K562 (cell line): Measurements from ENCODE around the gene SLC8A1. TPM values are rescaled to one million over a fixed set of nuclear protein-coding genes. Genes with fewer than 3 reads are reported as not detected.

Experiments
- ATAC-seq: fragments of 200-7000 bp; cut with Tn5 transposase; 3 replicates; pipeline ENCODE4 v1.9.1; 2020; ENCODE audit warnings: moderate library complexity
- BruUV-seq: library from RNA; stranded (reverse); fragments of 400-500 nt; replicated peaks from 2 replicates; lab custom pipeline; 2021; lab: Mats Ljungman, UMichigan
- CTCF ChIA-PET: fragments of 300-600 bp; formaldehyde crosslinking; extraction: SDS; loops from one replicate; lab custom pipeline; 2021; ENCODE audit warnings: low intra/inter-chr PET ratio; lab: Yijun Ruan, JAX
- POLR2A ChIA-PET: fragments of 300-600, 350-650 bp; sonication (Branson Sonifier 250); formaldehyde crosslinking; extraction: SDS; loops from one replicate; lab custom pipeline; 2021; ENCODE audit warnings: antibody characterized with exemption, inconsistent platforms; lab: Yijun Ruan, JAX
- DNase-seq, 4 experiments: peaks; one replicate each; pipeline versions ENCODE4 v3.0.0 to v3.0.0-alpha.2; 2011 to 2018; ENCODE audit warnings: low spot score in 3 of 4, mixed read lengths in 3 of 4; ENCODE audit errors: extremely low read depth in 1 of 4
- FAIRE-seq: peaks from 2 replicates; lab custom pipeline; 2011; peaks lifted over from hg19 to GRCh38; lab: Jason Lieb, UNC
- H2AFZ ChIP-seq: 2 replicates; pipeline ENCODE4 v1.6.0; 2011; ENCODE audit warnings: low read depth, low read length, control low read depth, inconsistent platforms
- H3K27ac ChIP-seq: fragments of 200-600 bp; 3 replicates; pipeline ENCODE4 v1.8.0; 2011; ENCODE audit warnings: low read depth, mild to moderate bottlenecking, control low read depth, inconsistent platforms, low read length, moderate library complexity, mixed read lengths; ENCODE audit errors: extremely low read depth
- H3K27me3 ChIP-seq, 2 experiments: fragments of 300-600 bp in 1 of 2; 2 replicates in 1 of 2; 3 replicates in 1 of 2; pipeline versions ENCODE4 v1.6.0 to v1.8.0; 2011; ENCODE audit warnings: inconsistent platforms in 2 of 2, low read length in 2 of 2, mild to moderate bottlenecking in 1 of 2, mixed read lengths in 1 of 2, moderate library complexity in 1 of 2; ENCODE audit not compliant: control insufficient read depth in 2 of 2, insufficient read depth in 2 of 2
- H3K36me3 ChIP-seq: fragments of 300-600 bp; 3 replicates; pipeline ENCODE4 v1.8.0; 2011; ENCODE audit warnings: mild to moderate bottlenecking, low read length, inconsistent platforms; ENCODE audit not compliant: control insufficient read depth, insufficient read depth
- H3K4me1 ChIP-seq, 2 experiments: fragments of 200-600 bp in 1 of 2; replicated peaks in 1 of 2; 2 replicates in 1 of 2; 3 replicates in 1 of 2; pipeline versions ENCODE4 v1.5.1 to v1.8.0; 2011; ENCODE audit warnings: inconsistent platforms in 2 of 2, low read length in 2 of 2, mild to moderate bottlenecking in 1 of 2, mixed read lengths in 1 of 2, moderate library complexity in 1 of 2; ENCODE audit not compliant: control insufficient read depth in 2 of 2, insufficient read depth in 2 of 2
- H3K4me2 ChIP-seq: 2 replicates; pipeline ENCODE4 v1.6.1; 2011; ENCODE audit warnings: low read length, control low read depth, inconsistent platforms, mixed read lengths; ENCODE audit not compliant: insufficient read depth
- H3K4me3 ChIP-seq: fragments of 200-600 bp; sonication (generic), shearing (Covaris generic); 2 replicates; pipeline ENCODE4 v1.5.1; 2016; ENCODE audit warnings: control low read depth, inconsistent platforms
- H3K79me2 ChIP-seq: fragments of 200-600 bp; 3 replicates; pipeline ENCODE4 v1.8.0; 2011; ENCODE audit warnings: low read length, inconsistent platforms; ENCODE audit not compliant: control insufficient read depth, insufficient read depth
- H3K9ac ChIP-seq, 2 experiments: 2 replicates each; pipeline versions ENCODE4 v1.6.0 to v1.6.1; 2011; ENCODE audit warnings: low read depth in 2 of 2, low read length in 2 of 2, control low read depth in 1 of 2, inconsistent platforms in 1 of 2, mild to moderate bottlenecking in 1 of 2, mixed read lengths in 1 of 2; ENCODE audit not compliant: insufficient read depth in 1 of 2
- H3K9me1 ChIP-seq: one replicate; pipeline ENCODE4 v1.6.0; 2011; ENCODE audit warnings: inconsistent platforms, mild to moderate bottlenecking, low read length, moderate library complexity; ENCODE audit not compliant: control insufficient read depth, insufficient read depth
- H3K9me3 ChIP-seq: replicated peaks from 2 replicates; pipeline ENCODE4 v1.5.1; 2011; ENCODE audit warnings: low read depth, low read length, inconsistent platforms; ENCODE audit not compliant: control insufficient read depth, insufficient read depth
- H4K20me1 ChIP-seq: replicated peaks from 2 replicates; pipeline ENCODE4 v1.6.1; 2011; ENCODE audit warnings: low read length, inconsistent platforms, mixed read lengths; ENCODE audit not compliant: control insufficient read depth, insufficient read depth
- ARID3B ChIP-seq: fragments of 250-450 bp; sonication (Bioruptor Pico); IDR thresholded peaks from 2 replicates; pipeline ENCODE4 v1.4.0; 2020; ENCODE audit warnings: borderline replicate concordance
- KDM2B ChIP-seq: fragments of 250-450 bp; sonication (Bioruptor Pico); IDR thresholded peaks from 2 replicates; pipeline ENCODE4 v1.8.0; 2021; ENCODE audit warnings: mild to moderate bottlenecking, moderate library complexity
- NRF1 ChIP-seq, 2 experiments: fragments of 450-650 bp; IDR thresholded peaks in 1 of 2; conservative IDR thresholded peaks in 1 of 2; 2 replicates each; pipeline ENCODE4 v1.6.1; 2014; ENCODE audit warnings: mild to moderate bottlenecking in 2 of 2
- PATZ1 ChIP-seq: fragments of 250-450 bp; sonication (Bioruptor Pico); IDR thresholded peaks from 2 replicates; pipeline ENCODE4 v1.5.0; 2020; ENCODE audit warnings: mild to moderate bottlenecking, borderline replicate concordance
- POLR2AphosphoS5 ChIP-seq: IDR thresholded peaks from 2 replicates; pipeline ENCODE4 v1.6.1; 2011; ENCODE audit warnings: mild to moderate bottlenecking, low read depth, low read length, moderate library complexity; ENCODE audit not compliant: control insufficient read depth, insufficient read depth
- SRF ChIP-seq, 2 experiments: fragments of 250-450, 450-650 bp in 1 of 2; sonication (Bioruptor Pico) in 1 of 2; sonication (generic) in 1 of 2; formaldehyde crosslinking; IDR thresholded peaks; 2 replicates each; pipeline versions ENCODE4 v1.5.0 to v1.5.1; 2020 to 2022; ENCODE audit warnings: mild to moderate bottlenecking in 1 of 2, missing genetic modification reagents in 1 of 2
- STAT5B ChIP-seq: fragments of 250-450 bp; sonication (Bioruptor Pico); IDR thresholded peaks from 2 replicates; pipeline ENCODE4 v1.8.0; 2021; ENCODE audit warnings: mild to moderate bottlenecking, inconsistent platforms
- TSC22D4 ChIP-seq: fragments of 450-650 bp; IDR thresholded peaks from 2 replicates; pipeline ENCODE4 v1.6.1; 2016; ENCODE audit warnings: missing genetic modification characterization, missing biosample characterization, control low read depth
- ZKSCAN1 ChIP-seq: fragments of 150-350 bp; IDR thresholded peaks from 2 replicates; pipeline ENCODE4 v1.6.1; 2016; ENCODE audit warnings: low read depth, low read length
- WGBS: fragments of 100-300 bp; shearing (Covaris generic); methylation state at CpG from one replicate; pipeline ENCODE4 v1.1.6; 2016; ENCODE audit warnings: low coverage, mixed read lengths; ENCODE audit not compliant: insufficient coverage; ENCODE audit errors: missing lambda C conversion rate; 5-methylcytosine and 5-hydroxymethylcytosine counted together
- in situ Hi-C: fragments of 300-500 bp; cut with MboI; formaldehyde crosslinking; loops from 4 replicates; pipeline ENCODE4 v1.15.0; 2018; ENCODE audit warnings: inconsistent platforms, mixed read lengths
- intact Hi-C: fragments of 100-400 bp; cut with micrococcal nuclease; formaldehyde crosslinking; loops from 2 replicates; pipeline ENCODE4 v1.14.2; 2022
- polyA plus RNA-seq, 8 experiments: library from polyadenylated mRNA; depleted of rRNA in 4 of 8; stranded (reverse) in 5 of 8; unstranded in 3 of 8; fragments of >200 nt; fragmentation: Nextera tagmentation in 2 of 8; fragmentation: Illumina TruSeq in 1 of 8; extraction: Ambion mirVana in 2 of 8; extraction: Trizol in 1 of 8; gene quantifications; 2 replicates each; pipeline versions ENCODE4 v1.2.1 to v1.2.3, GENCODE V29; 2011 to 2014; ENCODE audit warnings: inconsistent platforms in 1 of 8, missing spikeins in 1 of 8
- total RNA-seq, 7 experiments: library from RNA; depleted of rRNA in 6 of 7; stranded (reverse); fragments of >200 nt in 6 of 7; fragmentation: Illumina TruSeq in 2 of 7; extraction: Trizol in 2 of 7; gene quantifications; 2 replicates each; pipeline versions ENCODE4 v1.2.1 to v1.2.3, GENCODE V29; 2011 to 2021; ENCODE audit warnings: low replicate concordance in 1 of 7
- TF ChIP-seq, protein P1 (sequence below): fragments of 250-450 bp; sonication (Bioruptor Pico); IDR thresholded peaks from 2 replicates; pipeline ENCODE4 v1.5.0; 2021; ENCODE audit warnings: mild to moderate bottlenecking, moderate library complexity
- TF ChIP-seq, protein P2 (sequence below): sonication (generic); formaldehyde crosslinking; IDR thresholded peaks from 2 replicates; pipeline ENCODE4 v1.8.1; 2023; ENCODE audit warnings: mild to moderate bottlenecking, missing genetic modification reagents

SLC8A1 gene
- total and polyA plus RNA-seq, 9 of the 15 experiments (the other 6 are each of a cell fraction or from before 2014, with no cell fraction given): not detected

GRCh38 chr2:40367652-40368051 lies 84.2 kb downstream of the SLC8A1 start:
- intact Hi-C loops: no loop called here
- CTCF ChIA-PET: no interaction called here
- H3K36me3 ChIP-seq: no peaks in the 10 kb centered on the region
- H3K9ac ChIP-seq: no peak overlapping the region
- H3K4me3 ChIP-seq: no peak overlapping the region
- no peaks in the 10 kb centered on the region for H3K4me1 ChIP-seq
- H3K27me3 ChIP-seq: no peaks in the 10 kb centered on the region
- no peaks in the 10 kb centered on the region for H4K20me1 ChIP-seq
- H3K27ac ChIP-seq: no peak overlapping the region
- POLR2A ChIA-PET: no interaction called here
- in situ Hi-C loops: no loop called here
- BruUV-seq: no TSS peak
- TF ChIP-seq KDM2B (CRISPR knock-in tag) (no peak), ZKSCAN1 (no peak), TSC22D4 (tag) (no peak), POLR2AphosphoS5 (no peak), SRF (CRISPR knock-in tag; IDR thresholded peaks at IDR 0.05) (no peak), ARID3B (CRISPR knock-in tag) (no peak), PATZ1 (CRISPR knock-in tag) (no peak), NRF1 (conservative IDR thresholded peaks at IDR 0.05 in 1 of 2, IDR thresholded peaks at IDR 0.05 in 1 of 2) (no peak), STAT5B (CRISPR knock-in tag) (no peak)
- TF ChIP-seq, protein P1, sequence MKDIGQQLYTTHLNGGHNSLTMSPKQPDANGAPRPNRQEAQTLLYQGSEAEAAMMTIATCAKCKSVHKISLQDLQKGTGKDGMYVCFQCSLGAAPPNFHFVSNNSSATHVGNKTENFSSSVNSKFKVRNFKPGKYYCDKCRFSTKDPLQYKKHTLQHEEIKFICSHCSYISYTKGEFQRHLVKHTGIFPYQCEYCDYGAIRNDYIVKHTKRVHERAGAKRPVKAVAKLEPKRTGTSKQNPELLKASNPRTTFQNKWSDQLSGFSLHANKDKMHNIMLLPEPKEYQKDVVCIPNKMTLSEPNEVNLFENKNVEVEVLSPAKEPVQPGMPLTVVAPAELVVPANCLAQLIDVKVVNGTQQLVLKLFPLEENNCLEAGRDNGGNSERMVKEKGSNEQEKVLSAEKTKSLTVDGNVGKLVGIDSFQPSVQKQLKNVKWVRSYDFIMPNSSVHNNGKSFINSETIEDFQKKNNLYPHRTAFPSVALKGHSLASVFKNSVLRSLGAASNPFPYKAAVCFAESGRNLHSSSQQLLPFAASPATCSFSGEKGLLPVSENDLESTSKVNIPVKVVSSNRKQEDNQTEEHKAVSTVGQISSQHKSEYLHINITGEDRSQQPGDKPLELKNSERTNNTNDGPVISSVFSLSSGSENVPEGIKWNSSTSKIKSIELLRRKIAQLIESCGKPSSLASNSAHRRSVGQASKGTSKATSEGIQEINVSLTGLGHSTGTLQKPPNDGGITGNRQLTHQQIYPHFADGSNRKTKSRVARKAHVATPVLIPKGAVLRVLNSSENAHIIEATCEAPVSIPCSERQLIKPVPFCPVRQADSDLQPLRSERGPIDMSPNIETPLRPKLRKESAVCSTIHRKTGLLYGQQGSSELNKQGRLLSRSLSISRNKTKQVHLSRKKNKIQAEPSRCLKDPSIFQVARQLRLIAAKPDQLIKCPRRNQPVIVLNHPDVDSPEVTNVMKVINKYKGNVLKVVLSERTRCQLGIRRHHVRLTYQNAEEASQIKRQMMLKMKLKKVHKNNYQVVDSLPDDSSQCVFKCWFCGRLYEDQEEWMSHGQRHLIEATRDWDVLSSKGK (CRISPR knock-in tag): no peak
- TF ChIP-seq, protein P2, sequence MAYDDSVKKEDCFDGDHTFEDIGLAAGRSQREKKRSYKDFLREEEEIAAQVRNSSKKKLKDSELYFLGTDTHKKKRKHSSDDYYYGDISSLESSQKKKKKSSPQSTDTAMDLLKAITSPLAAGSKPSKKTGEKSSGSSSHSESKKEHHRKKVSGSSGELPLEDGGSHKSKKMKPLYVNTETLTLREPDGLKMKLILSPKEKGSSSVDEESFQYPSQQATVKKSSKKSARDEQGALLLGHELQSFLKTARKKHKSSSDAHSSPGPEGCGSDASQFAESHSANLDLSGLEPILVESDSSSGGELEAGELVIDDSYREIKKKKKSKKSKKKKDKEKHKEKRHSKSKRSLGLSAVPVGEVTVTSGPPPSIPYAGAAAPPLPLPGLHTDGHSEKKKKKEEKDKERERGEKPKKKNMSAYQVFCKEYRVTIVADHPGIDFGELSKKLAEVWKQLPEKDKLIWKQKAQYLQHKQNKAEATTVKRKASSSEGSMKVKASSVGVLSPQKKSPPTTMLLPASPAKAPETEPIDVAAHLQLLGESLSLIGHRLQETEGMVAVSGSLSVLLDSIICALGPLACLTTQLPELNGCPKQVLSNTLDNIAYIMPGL (CRISPR knock-in tag): no peak
- 0% methylated on average over 2 of the region's 2 CpGs for WGBS
- DNase-seq (no peak), ATAC-seq (no peak), FAIRE-seq (no peak)
- no peaks in the 10 kb centered on the region for H3K9me3 ChIP-seq
- H2AFZ ChIP-seq: no peak overlapping the region
- no peaks in the 10 kb centered on the region for H3K9me1 ChIP-seq
- H3K4me2 ChIP-seq: no peak overlapping the region
- no peaks in the 10 kb centered on the region for H3K79me2 ChIP-seq
